DND-41 (cell line): ENCODE data around the gene ZNHIT6.

ENCODE experiments used
- EZH2 ChIP-seq: IDR thresholded peaks from 3 replicates; pipeline ENCODE4 v1.6.1; 2012; ENCODE audit warnings: borderline replicate concordance, low read depth, mild to moderate bottlenecking, moderate library complexity, low read length, inconsistent platforms; ENCODE audit not compliant: severe bottlenecking
- TF ChIP-seq, protein P1 (sequence below): IDR thresholded peaks from 2 replicates; pipeline ENCODE4 v1.5.1; 2012; ENCODE audit warnings: borderline replicate concordance, low read length, moderate library complexity, mild to moderate bottlenecking; ENCODE audit not compliant: poor library complexity, severe bottlenecking; ENCODE audit errors: extremely low read depth

DNA sequence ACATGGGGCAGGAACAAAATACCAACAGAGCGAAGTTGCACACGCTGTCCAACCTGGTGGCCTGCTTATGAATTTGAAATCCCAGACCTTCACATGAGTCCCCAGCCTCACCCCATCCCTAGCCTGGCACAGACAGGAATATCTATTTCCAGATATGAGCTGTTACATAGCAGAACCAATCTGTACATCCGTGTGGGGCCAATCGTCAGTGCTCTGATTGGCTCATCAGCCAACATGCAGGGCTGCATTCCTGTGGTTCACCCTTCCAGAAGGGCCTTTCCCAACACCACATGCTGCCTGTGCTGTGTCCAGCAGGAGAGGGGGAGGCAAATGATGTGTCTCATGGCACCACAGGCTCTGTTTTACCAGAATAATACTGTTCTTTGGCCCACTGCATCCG is 96.4 kb downstream of the ZNHIT6 start:
- TF ChIP-seq, protein P1, sequence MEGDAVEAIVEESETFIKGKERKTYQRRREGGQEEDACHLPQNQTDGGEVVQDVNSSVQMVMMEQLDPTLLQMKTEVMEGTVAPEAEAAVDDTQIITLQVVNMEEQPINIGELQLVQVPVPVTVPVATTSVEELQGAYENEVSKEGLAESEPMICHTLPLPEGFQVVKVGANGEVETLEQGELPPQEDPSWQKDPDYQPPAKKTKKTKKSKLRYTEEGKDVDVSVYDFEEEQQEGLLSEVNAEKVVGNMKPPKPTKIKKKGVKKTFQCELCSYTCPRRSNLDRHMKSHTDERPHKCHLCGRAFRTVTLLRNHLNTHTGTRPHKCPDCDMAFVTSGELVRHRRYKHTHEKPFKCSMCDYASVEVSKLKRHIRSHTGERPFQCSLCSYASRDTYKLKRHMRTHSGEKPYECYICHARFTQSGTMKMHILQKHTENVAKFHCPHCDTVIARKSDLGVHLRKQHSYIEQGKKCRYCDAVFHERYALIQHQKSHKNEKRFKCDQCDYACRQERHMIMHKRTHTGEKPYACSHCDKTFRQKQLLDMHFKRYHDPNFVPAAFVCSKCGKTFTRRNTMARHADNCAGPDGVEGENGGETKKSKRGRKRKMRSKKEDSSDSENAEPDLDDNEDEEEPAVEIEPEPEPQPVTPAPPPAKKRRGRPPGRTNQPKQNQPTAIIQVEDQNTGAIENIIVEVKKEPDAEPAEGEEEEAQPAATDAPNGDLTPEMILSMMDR, result no peak
- no peak for TF ChIP-seq EZH2
